Stimulated activated CD8-positive, alpha-beta memory T cell treated with anti-CD3 and anti-CD28 coated beads, Interleukin-4, amount 100 ng/mL, for 1 hour (primary cell): ENCODE results near the gene KRTCAP3.
"Not testable (repeated sequence)": the region's sequence is repeated elsewhere in the genome, so short reads cannot be mapped to it uniquely, and the experiment has no call there.

Experiments
- DNase-seq, 2 donors: peaks; one replicate each; pipeline ENCODE4 v3.0.0-alpha.2; 2020; ENCODE audit warnings: low read depth in 2 of 2, low spot score in 1 of 2

Gene KRTCAP3, protein sequence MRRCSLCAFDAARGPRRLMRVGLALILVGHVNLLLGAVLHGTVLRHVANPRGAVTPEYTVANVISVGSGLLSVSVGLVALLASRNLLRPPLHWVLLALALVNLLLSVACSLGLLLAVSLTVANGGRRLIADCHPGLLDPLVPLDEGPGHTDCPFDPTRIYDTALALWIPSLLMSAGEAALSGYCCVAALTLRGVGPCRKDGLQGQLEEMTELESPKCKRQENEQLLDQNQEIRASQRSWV

DNA sequence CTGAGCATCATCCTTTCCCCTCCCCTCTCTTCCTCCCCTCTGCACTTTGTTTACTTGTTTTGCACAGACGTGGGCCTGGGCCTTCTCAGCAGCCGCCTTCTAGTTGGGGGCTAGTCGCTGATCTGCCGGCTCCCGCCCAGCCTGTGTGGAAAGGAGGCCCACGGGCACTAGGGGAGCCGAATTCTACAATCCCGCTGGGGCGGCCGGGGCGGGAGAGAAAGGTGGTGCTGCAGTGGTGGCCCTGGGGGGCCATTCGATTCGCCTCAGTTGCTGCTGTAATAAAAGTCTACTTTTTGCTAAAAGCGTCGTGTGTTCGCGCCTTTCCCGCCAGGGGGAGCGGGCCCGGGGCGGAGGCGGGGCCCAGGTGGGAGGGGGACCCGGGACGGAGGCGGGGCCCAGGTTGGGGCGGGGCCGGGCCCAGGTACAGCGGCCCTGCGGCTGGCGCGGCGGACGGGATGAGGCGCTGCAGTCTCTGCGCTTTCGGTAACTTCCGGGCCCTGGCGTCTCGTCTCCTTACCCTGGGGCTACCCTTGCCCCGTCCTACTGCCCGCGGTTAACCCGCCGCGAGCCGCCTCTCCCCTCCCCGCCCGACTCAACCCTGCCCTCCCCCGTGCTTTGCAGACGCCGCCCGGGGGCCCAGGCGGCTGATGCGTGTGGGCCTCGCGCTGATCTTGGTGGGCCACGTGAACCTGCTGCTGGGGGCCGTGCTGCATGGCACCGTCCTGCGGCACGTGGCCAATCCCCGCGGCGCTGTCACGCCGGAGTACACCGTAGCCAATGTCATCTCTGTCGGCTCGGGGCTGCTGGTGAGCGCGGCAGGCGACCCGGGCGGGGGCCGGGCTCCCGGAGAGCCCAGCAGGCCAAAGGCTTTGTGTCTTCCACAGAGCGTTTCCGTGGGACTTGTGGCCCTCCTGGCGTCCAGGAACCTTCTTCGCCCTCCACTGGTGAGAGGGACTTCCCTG is at the start of gene KRTCAP3:
Gene KRTCAP3, plus strand, starts transcription at position 424 of the 962 bp plus-strand sequence. Its CDS starts 32 bp downstream, at position 456.
- no peak for DNase-seq

DNA sequence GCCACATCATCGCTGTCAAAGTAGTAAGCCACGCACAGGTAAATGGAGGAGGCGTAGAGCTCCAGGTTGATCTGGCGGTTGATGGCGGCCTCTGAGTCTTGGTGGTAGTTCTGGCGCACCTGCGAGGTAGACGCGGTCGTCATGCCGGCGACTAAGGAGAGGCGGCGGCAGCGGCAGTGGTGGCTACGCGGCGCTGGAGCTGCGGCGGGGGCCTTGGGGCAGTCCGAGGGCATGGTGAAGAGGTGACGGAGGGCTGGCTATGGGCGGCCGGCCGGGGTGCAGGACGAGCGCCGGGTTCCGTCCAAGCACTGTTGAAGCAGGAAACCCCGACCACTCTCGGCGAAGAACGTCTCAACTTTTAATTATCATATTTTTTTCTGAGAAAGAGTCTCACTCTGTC is 49.0 kb upstream of the KRTCAP3 start:
- no peak for DNase-seq

DNA sequence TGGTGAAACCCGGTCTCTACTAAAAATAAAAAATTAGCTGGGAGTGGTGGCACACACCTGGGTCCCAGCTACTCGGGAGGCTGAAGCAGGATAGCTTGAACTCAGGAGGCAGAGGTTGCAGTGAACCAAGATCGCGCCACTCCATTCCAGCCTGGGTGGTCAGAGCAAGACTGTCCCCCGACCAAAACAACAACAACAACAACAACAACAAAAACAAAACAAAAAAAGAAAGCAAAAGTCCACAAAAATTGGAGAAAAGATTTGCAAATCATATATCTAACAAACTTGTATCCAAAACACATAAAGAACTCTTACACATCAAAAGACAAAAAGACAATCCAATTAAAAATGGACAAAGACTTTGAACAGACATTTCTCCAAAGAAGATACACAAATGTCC is 43.2 kb upstream of the KRTCAP3 start:
- DNase-seq, result no peak

DNA sequence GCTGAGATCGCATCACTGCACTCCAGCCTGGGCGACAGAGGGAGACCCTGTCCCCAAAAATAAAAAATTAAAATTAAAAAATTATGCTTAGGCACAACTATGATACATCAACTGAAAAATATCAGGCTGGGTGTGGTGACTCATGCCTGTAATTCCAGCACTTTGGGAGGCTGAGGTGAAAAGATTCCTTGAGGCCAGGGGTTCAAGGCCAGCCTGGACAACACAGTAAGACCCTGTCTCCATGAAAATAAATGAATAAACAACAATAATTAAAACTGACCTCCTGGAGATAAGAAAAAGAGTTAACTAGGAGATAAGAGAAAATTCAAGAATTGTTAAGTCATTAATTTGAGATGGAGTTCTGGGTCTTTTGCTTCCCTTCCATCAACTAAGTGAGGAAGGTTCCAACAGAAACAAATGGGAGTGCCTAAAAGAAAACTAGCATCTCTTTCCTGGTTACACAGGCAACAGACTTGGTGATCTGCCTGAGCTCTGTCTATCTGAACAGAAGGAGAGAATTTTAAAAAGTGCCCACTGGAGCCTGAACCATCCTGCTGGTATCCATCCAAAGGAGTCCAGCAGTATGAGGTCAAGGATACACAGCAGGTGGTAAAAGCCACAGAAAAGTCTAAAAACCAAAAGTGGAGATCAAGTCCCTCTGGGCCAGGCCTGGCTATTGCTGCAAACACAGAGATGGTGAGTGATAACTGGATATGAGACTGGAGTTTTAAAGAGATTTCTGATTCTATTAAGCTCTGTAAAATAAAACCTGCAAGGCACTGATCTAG is 41.6 kb upstream of the KRTCAP3 start:
- DNase-seq, result no peak

DNA sequence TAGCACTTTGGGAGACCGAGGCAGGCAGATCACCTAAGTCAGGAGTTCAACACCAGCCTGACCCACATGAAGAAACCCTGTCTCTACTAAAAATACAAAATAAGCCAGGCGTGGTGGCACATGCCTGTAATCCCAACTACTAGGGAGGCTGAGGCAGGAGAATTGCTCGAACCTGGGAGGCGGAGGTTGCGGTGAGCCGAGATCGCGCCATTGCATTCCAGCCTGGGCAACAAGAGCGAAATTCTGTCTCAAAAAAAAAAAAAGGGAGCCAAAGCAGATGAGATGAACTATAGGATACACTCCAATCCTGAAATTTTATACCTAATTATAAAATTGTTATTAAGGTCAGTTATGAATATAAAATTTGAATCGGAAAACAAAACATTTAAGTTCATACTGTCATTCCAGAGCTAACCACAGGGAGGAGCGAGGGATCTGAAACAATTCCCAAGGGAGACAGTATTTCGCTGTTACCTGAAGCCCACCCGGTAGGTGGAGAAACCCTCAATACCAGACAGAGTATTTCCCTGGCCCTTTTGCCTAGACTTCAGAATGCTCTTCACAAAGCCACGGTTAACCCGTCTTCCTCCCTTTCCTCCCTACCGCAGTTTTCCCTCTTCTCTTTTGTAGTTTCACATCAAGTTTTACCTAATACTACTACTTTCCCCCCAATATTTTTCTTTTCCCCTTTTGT is 34.2 kb upstream of the KRTCAP3 start:
- DNase-seq, result no peak

DNA sequence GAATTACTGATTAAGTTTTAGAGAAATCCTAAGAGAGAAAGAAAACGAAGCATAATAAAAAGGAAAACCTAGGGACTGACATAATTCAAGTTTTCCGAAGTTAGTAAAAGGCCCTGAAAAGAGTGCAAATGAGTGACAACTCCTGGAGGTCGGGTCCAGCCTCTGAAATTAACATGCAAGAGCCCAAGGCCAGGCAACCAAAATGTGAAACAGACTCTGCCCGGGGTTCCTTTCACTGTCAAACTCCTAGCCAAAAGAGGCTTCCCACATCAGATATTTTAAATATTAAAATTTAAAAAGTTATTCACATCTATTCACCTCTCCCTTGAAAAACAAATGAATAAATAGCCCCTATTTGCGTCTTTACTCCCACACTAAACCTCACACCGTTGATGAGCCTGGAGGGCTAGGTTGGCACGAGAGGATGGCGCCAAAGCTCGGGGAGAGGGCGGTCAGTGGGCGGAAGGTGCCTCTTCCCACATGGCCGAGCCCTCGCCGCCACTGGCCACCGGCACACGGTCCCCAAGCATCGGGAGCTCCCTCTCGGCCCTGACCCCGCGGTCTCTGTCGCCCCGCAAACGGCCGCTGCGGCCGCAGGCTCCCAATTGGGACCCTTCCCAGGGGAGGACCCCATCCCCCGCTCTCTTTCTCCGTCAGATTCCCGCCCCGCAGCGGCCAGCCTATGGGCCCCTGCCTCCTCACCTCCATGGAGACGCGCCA is 33.4 kb upstream of the KRTCAP3 start:
- DNase-seq, result no peak

DNA sequence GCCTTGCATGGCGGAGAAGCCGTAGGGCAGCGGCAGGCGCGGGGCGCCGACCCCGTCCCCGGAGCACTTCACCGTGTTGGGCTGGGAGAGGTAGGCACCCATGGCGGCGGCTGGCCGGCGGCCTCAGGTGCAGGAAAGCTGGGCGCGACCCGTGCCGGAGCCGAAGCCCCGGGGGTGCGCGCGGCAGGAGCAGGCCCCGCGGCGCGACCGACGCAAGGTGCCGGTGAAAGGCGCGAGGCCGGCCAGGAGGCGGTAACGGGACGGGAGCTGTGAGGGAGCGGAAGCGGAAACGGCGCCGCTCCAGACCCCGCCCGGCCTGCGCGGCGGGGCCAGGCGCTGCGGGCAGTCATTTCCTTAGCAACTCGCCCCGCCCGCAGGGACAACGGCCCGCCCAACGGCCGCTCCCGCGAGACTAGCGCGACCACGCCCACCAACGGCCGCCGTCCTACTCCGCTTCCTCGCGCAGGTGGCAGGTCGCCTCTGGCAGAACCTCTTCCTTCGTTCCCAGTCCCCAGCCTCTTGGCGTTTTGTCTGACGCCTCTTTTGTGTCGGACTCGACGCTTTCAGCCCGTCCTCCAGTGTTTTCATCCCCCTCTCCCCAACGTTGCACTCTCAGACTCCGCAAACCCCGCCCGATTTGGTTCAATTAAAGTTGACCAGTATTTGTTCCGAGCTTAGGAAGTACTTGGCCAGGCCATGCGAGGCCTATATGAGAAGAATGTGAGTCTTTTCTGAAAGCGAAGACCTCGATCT is 32.7 kb upstream of the KRTCAP3 start, which contains the start of gene PPM1G:
Gene PPM1G, minus strand, starts transcription at position 271 of the 753 bp plus-strand sequence. Its CDS starts 169 bp downstream, at position 102.
- DNase-seq, result peak; percentile 94

DNA sequence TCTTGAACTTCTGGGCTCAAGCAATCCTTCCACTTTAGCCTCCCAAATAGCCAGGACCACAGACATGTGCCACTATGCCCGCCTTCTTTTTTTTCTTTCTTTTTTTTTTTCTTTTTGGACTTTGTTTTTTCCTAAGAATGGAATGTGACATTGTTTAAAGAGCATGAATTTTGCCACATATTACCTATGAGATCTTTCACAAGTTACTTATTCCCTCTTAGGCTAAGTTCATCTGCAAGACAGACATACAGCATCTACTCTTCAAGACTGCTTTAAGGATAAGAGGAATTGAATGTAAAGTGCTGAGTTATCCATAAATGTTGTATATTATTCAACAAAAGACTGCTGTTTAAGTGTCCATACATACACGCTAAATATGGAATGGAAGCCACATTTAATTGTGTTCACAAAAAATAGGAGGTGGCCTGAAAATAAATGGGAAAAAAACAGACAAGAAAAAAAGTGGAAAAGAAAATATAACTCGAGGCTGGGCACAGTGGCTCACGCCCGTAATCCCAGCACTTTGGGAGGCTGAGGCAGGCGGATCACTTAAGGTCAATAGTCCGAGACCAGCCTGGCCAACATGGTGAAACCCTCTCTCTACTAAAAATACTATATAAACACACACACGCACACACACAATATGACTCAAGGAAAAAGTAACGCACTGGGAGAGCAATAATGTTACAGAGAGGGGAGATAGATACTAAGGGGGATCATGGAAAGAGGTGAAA is 29.6 kb upstream of the KRTCAP3 start:
- DNase-seq, result no peak

DNA sequence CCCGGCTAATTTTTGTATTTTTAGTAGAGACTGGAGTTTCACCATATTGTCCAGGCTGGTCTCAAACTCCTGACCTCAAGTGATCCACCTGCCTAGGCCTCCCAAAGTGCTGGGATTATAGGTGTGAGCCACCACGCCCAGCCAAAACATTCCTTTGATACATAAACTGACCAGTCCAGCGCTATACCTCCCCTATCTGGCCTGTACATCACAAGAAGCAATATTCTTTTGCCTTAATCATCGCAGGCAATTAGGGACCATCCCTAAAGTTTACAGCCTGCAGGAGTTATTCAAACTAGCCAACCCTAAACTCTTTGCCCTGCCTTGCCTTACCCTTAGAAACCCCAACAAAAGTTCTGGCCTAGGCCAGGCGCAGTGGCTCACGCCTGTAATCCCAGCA is 26.0 kb upstream of the KRTCAP3 start:
- DNase-seq, result no peak

DNA sequence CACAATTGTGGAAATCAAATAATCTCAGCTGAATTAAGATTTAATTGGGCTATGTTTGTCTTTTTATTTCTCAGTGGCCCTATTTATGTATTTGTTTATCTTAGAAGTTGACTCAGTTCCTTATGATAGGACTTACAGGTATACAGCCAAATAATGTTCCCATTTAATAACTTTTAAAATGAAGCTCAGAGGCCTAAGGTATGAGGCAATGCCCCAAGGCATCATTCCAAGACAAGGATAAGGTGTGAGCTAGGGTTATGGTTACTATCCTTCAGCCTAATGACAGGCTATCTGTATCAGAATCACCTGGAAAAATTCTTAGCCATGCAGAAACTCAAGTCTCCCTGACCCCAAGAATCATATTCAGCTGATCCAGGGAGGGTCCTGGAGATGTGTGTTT is 21.2 kb upstream of the KRTCAP3 start:
- no peak for DNase-seq

DNA sequence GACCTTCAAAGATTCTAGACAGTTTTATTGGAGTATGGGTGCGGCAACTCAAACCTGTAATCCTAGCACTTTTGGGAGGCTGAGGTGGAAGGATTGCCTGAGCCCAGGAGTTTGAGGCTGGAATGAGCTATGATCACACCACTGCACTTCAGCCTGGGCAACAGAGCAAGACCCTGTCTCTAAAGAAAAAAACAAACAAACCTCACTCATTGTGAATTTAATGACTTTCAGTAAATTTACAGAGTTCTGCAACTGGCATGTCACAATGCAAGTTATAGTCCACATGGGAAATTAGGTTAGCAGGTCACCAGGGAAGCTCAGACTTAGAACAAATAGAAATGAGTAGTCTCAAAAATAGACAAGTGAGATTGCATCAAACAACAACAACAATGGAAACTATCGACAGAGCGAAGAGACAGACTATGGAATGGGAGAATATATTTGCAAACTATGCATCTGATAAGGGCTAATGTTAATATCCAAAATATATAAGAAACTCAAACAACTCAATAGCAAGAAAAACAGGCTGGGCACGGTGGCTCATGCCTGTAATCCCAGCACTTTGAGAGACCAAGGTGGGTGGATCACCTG is 20.4 kb upstream of the KRTCAP3 start:
- no peak for DNase-seq

DNA sequence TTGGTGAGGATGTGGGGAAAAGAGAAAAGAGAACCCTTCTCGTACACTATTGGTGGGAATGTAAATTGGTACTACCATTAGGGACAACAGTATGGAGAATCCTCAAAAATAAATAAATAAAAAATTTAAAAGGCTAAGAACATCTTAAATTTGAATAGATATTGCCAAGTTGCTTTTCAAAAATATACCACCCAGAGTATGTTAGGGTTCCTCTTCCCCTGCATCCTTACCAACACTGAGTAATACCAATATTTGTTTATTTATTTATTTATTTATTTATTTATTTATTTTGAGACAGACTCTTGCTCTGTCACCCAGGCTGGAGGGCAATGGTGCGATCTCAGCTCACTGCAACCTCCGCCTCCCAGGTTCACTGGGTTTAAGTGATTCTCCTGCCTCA is 19.2 kb upstream of the KRTCAP3 start:
- DNase-seq, result no peak

DNA sequence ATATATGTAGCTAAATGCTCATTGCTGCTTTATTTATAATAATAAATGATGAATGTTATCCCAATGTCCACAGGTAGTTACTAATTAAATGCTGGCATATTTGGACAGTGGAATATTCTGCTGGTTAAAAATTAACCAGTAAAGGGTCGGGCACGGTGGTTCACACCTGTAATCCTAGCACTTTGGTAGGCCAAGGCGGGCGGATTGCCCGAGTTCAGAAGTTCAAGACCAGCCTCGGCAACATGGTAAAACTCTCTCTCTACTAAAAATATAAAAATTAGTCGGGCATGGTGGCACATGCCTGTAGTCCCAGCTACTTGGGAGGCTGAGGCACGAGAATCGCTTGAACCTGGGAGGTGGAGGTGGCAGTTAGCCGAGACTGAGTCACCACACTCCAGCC is 17.1 kb upstream of the KRTCAP3 start:
- not testable (repeated sequence) for DNase-seq

DNA sequence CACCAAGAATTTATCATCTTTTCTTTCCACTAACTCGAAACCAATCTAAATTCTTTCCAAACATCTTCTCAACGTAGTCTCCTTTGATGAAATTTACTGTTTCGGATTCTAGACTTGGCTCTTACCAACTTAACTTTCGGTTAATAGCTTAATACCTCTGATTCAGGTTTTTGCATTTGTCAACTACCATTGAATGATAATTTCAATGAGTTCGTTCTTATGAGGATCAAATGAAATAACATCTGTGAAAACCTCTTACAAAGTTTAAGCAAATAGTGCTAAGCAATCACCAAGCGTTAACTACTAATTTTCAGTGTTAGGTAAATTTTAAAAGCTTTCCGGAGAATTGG is 14.3 kb upstream of the KRTCAP3 start:
- no peak for DNase-seq

DNA sequence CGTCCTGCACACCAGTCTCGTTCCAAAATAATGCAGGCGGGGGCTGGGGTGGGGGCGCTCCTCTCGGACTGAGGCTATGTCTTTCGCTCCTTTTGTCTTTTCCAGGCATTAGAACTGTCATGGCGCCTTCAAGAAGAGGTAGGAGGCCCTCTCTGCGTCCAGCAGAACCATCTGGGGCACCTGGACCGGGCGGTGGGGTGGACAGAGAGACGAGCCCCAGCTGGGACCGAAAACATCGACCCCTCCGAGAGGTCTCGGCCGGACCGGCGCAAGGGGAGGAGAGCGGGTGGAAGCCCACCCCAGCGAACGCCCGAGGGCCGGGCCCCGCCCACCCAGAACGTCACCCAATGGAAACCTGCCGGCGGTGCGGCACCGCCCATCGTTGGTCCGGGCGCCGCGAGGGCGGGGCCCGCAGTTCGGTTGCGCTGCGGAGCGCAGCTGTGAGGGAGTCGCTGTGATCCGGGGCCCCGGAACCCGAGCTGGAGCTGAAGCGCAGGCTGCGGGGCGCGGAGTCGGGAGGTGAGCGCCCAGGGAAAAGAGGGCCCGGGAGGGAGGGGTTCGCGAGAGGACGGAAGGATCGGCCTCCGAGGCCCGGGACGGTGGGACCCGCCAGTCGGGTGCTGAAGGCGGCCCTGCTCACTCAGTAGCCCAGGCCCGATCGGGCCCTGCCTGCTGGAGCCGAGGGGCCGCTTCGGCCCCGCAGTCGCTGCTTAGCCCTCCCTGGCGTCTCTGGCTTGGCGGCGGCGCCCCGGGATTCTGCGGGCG is 13.8 kb upstream of the KRTCAP3 start, which contains the start of gene NRBP1:
Gene NRBP1, plus strand, starts transcription at position 419 of the 765 bp plus-strand sequence. CDS start 4,643 bp downstream, outside the sequence.
- DNase-seq, result peak; percentile 83

DNA sequence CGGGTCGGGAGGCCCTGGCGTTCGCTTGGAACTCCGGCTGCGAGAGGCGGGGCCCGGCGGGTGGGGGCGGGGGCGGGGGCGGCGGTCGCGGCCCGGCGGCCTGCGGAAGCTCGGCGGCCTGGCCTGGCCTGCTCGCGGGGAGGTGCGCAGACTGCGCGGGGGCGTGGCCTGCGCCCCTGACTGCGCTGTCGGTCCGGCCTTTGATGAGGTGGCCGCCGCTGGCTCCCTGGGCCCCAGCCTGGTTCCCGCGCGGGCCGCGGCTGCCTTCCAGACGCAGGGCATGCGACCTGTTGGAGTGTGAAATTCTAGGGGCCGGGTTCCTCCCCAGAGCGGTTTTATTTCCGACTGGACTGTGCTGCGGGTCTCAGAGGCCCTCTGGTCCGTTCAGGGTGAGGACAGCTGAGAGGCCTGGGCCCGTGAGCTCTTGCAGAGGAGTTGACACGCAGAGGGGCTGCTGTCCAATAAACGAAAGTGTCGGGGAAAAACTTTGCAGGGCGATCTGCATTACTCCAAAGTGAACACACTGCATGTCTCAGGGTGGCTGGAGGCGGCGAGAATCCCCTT is 13.1 kb upstream of the KRTCAP3 start:
- DNase-seq, result peak; percentile 32 to 45

DNA sequence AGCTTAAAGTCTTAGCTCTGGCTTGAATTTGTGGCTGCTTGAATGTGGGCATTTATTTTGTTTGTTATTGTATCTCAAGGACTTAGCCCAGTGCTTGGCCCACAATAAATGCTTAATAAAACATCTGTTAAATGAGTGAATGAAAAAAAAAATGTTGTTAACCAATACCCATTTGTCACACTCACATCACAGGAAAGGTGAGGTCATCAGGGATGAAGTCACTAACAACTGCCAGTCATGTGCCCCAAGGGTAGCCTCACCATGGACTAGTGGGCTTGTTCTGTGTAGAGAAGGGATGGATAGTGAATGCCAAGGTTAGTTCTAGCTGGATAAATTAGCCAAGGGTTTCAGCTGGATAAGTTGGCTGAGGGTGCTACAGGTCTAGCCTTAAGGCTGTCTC is 10.8 kb upstream of the KRTCAP3 start:
- DNase-seq, result no peak
